GM12878 (cell line): ENCODE results near the gene DNAJC16. TPM values are rescaled to one million over a fixed set of nuclear protein-coding genes. Genes with fewer than 3 reads are reported as not detected.

Source experiments
- ASH2L ChIP-seq: fragments of 300-600, 200-600 bp; sonication (generic); IDR thresholded peaks from 2 replicates; pipeline ENCODE4 v1.6.1; 2017; ENCODE audit warnings: low read depth, mild to moderate bottlenecking, borderline replicate concordance
- CREB1 ChIP-seq: IDR thresholded peaks from 2 replicates; pipeline ENCODE4 v1.6.1; 2012; ENCODE audit warnings: low read depth, mild to moderate bottlenecking, inconsistent platforms
- EZH2 ChIP-seq: IDR thresholded peaks from 2 replicates; pipeline ENCODE4 v1.6.1; 2012; ENCODE audit warnings: low read depth, mild to moderate bottlenecking, control low read depth, inconsistent platforms, low read length, borderline replicate concordance; ENCODE audit not compliant: control insufficient read depth
- GABPA ChIP-seq: IDR thresholded peaks from 2 replicates; pipeline ENCODE4 v1.6.1; 2014; ENCODE audit warnings: antibody characterized with exemption, low read depth, mild to moderate bottlenecking, inconsistent platforms
- HDAC6 ChIP-seq: fragments of 200-600 bp; sonication (generic); IDR thresholded peaks from one replicate; pipeline ENCODE4 v1.8.0; 2017; ENCODE audit warnings: antibody characterized with exemption; ENCODE audit not compliant: unreplicated experiment
- JUND ChIP-seq: IDR thresholded peaks from 2 replicates; pipeline ENCODE4 v1.6.1; 2012; ENCODE audit warnings: low read depth, mild to moderate bottlenecking, low read length, improper control_type of control experiment, moderate library complexity
- MEF2A ChIP-seq: IDR thresholded peaks from 2 replicates; pipeline ENCODE4 v1.6.1; 2011; ENCODE audit warnings: low read depth, mild to moderate bottlenecking, low read length, moderate library complexity; ENCODE audit not compliant: insufficient read depth
- NKRF ChIP-seq: fragments of 450-650 bp; conservative IDR thresholded peaks from 2 replicates; pipeline ENCODE4 v1.6.1; 2017; ENCODE audit warnings: mild to moderate bottlenecking, moderate library complexity
- PRDM15 ChIP-seq: fragments of 450-650 bp; formaldehyde crosslinking; IDR thresholded peaks from 2 replicates; pipeline ENCODE4 v1.4.0; 2020; ENCODE audit warnings: mild to moderate bottlenecking, moderate library complexity
- RB1 ChIP-seq: fragments of 450-650 bp; formaldehyde crosslinking; IDR thresholded peaks from 2 replicates; pipeline ENCODE4 v1.6.1; 2017; ENCODE audit warnings: mild to moderate bottlenecking, borderline replicate concordance
- SREBF2 ChIP-seq: IDR thresholded peaks from 2 replicates; pipeline ENCODE4 v1.6.1; 2012; ENCODE audit warnings: mild to moderate bottlenecking, low read length
- TCF12 ChIP-seq: IDR thresholded peaks from 2 replicates; pipeline ENCODE4 v1.6.1; 2011; ENCODE audit warnings: low read depth, mild to moderate bottlenecking, low read length
- polyA plus RNA-seq, 11 experiments: library from polyadenylated mRNA; depleted of rRNA in 4 of 11; unstranded in 6 of 11; stranded (reverse) in 5 of 11; fragments of >200 nt; fragmentation: Nextera tagmentation in 4 of 11; fragmentation: Illumina TruSeq in 1 of 11; extraction: Ambion mirVana in 4 of 11; extraction: Trizol in 1 of 11; gene quantifications; 1 replicate in 1 of 11; 2 replicates in 10 of 11; pipeline versions ENCODE4 v1.2.1 to v1.2.3, GENCODE V29; 2011 to 2016; ENCODE audit warnings: inconsistent platforms in 2 of 11, missing spikeins in 2 of 11, low read depth in 1 of 11
- total RNA-seq, 4 experiments: library from RNA; depleted of rRNA in 3 of 4; stranded (reverse); fragments of >200 nt in 3 of 4; fragmentation: Illumina TruSeq in 1 of 4; extraction: Trizol in 1 of 4; gene quantifications; 2 replicates each; pipeline versions ENCODE4 v1.2.1 to v1.2.3, GENCODE V29; 2013 to 2021

Gene DNAJC16
- total and polyA plus RNA-seq, 10 of the 15 experiments (the other 5 are each of a cell fraction or from before 2014, with no cell fraction given): 2.4 to 12.7 (median 7.8) TPM

- TF ChIP-seq HDAC6 (no peak), RB1 (peak; percentile 30; the same call in 1 of the 2 replicates), PRDM15 (CRISPR knock-in tag) (peak; percentile 83), TCF12 (no peak), GABPA (no peak), SREBF2 (no peak), NKRF (no peak; the same call in 1 of the 2 replicates), JUND (no peak), EZH2 (no peak), ASH2L (no peak), CREB1 (peak; percentile 68), MEF2A (no peak; the same call in 1 of the 2 replicates)
Measured at GRCh38 chr1:15526490-15527339, at the start of gene DNAJC16 (continued).
